Activated CD8-positive, alpha-beta memory T cell treated with anti-CD3 and anti-CD28 coated beads, Interleukin-2, amount 50 U/mL, for 48 hours (primary cell): ENCODE results near the gene BAHD1.
"Not testable (repeated sequence)": the region's sequence is repeated elsewhere in the genome, so short reads cannot be mapped to it uniquely, and the experiment has no call there.

Experiments used
- DNase-seq: peaks from one replicate; pipeline ENCODE4 v3.0.0-alpha.2; 2020

The BAHD1 gene

DNA sequence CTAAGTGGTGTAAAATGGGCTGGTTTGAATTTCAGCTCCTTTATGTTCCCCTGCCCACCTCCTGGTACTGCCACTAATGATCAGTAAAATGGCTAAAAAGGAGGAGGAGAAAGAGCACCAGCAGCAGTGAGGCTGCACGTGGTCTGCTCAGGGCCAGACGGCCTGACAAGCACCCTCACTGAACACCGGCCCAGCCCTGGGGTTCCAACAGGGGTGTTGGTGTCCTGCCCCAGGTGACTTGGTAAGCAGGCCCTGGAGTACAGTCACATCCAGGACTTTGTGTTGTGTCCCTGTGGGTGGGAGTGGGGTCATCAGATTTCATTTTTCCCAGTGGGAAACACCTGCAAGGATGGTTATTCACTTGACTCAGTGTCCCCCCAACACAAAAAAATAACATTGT, 5.4 kb downstream of the BAHD1 start:
- no peak for DNase-seq

DNA sequence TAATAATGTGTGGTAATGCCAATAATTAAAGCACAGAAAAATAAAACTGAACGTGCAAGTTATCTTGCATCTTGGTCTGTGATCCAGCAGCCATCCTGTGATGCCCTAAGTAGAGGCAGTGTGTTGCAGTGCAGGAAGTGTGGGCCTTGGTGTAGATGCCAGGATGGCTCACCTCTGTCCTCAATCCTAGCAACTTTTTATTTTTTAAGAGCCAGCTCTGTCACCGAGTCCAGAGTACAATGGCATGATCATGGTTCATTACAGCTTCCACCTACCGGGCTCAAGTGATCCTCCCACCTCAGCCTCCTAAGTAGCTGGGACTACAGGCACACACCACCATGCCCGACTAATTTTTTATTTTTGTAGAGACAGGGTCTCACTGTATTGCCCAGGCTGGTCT, 7.6 kb downstream of the BAHD1 start:
- DNase-seq = no peak

DNA sequence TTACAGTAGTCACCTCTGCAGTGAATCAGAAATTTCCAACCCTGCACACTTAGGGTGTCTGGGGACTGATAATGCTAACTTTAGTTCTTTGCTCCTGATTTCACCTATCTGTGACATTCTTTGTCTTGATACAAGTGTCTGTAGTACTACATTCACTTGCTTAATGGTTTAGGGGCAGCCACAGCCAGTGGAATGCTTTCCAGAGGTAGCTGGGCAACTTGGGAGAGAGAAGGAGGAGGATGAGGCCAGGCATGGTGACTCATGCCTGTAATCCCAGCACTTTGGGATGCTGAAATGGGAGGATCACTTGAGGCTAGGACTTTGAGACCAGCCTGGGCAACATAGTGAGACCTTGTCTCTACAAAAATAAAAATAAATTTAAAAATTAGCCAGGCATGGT, 8.5 kb downstream of the BAHD1 start:
- no peak for DNase-seq

GRCh38 chr15:40450047-40450446, 9.3 kb downstream of the BAHD1 start:
- no peak for DNase-seq

DNA sequence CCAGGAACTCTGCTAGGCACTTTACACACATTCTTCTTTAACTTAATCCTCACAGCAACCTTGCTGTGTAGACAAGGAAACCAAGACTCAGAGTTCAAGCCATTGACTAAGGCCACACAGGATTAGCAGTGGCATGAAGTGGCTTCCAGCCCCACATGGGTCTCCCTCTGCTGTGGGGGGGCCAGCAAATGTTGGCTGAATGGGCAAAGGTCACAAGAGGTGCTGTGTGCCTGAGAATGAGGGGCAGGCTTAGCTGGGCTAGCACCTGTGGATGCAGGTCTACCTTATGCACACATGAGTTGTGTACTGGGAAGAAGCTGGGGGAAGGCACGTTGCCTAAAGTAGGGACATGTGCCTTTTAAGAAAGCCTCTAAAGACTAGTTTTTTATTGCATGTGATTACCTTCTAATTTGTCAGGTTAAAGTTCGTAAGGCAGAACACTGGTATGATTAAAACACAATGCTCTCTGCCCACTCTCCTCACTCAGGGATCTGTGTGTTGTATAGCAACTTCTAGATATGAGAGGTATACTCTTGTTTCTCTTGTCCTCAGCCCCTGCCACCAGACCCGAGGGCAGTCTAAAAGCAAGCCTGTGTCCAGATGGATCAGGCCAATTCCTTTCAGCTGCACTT, 10.9 kb downstream of the BAHD1 start:
- DNase-seq = no peak

DNA sequence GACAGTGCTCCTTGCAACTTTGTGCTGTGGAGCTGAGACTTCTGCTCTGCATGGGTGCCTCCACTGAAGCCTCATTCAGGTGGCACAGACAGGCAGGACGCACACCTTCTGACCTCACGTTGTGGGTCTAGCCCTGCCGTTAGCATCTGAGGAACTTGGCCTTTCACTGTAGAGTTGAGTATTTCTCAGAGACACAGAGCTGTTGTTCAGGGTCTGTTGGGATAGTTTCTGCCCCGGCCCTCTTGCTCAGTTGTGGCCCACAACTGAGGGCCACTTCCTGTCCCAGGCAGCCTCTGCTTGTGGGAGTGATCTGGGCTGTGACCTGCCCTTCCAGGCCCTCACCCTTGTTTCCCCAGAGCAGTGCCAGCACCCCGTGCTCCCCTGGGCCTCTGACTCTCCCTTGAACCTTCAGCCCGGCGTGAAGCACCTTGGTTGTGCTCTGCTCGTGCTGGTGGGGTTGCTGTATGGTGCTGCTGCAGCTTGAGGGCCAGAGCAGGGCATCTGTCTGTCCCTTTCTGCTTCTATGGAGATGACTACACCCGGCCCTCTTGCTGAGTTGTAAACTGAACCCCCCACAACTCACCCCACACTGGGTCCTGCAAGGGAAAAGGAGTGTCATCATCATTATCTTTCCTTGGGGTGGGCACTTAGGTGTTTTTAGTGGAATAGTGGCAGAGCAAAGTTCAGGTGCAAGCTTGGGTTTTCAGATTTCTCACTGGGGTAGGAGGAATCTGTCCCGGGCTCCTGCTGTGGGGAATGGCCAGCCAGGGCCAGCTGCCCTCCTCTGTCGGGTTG, 11.7 kb downstream of the BAHD1 start:
- no peak for DNase-seq

GRCh38 chr15:40453941-40454340, 13.2 kb downstream of the BAHD1 start:
- DNase-seq = not testable (repeated sequence)

GRCh38 chr15:40454904-40455391, 14.2 kb downstream of the BAHD1 start:
- no peak for DNase-seq

GRCh38 chr15:40456299-40456712, 15.6 kb downstream of the BAHD1 start:
- DNase-seq = no peak

GRCh38 chr15:40456738-40457137, 16.0 kb downstream of the BAHD1 start:
- DNase-seq = no peak

GRCh38 chr15:40458495-40459371, 18.0 kb downstream of the BAHD1 start:
- DNase-seq = no peak

DNA sequence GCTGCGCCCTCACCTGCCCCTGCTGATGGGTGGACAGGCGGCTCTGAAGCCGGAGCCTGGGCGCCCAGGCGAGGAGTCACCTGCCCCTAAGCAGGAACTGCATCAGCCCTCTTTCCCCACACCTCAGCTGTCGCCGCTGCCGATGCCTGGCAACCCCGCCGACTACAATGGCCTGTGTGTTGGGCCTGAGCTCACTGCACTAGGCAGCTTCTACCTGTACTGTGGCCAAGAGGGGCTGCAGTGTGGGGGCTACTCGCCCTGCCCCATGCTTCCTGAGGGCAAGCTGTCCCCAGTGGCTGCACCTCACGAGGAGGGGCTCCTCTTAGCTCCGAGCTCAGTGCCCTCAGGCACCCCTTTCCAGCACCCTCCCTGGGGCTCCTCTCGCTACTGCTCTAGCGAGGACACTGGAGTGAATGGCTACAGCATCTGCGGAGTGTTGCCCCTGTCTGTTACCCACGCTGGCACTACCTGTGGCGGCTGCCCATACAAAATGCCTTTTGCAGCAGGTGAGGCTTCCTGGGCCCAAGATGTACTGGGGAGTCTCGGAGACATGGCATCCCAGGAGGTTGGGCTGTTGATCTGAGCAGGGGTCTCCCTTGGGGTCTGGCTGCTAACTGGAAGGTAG, 18.8 kb downstream of the BAHD1 start:
- DNase-seq = no peak

- DNase-seq = no peak
Measured at GRCh38 chr15:40460404-40460803, 19.7 kb downstream of the BAHD1 start.

GRCh38 chr15:40461958-40462357, 21.2 kb downstream of the BAHD1 start:
- DNase-seq = no peak

GRCh38 chr15:40463279-40463678, 22.5 kb downstream of the BAHD1 start:
- DNase-seq = no peak

GRCh38 chr15:40463886-40464545, 23.3 kb downstream of the BAHD1 start:
- no peak for DNase-seq

DNA sequence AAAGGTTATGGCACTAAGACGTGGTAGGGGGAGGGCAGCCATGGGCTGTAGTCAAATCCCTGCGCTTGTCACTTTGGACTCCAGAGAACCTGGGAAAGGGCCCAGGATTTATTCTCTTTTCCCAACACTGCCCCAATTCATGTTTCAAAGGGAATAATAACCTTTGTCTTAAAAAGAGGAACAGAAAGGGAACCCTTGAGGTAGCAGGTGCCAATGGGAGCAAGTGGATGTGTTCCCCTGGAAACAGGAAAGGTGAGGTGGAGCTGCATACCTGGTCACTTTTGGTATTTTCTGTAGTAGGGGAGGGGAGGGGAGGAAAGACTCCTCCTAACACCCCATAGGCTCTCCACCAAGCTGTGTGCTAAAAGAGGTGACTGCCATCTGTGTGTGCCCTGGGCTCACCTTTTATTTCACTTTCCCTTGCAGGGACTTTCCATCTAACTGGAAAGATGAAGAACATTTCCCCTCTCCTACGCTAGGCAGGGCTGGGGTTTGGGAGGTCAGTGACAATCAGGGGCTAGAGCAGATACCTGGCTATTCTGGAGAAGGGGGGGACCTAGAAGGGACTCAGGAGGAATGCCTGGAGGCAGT, 23.9 kb downstream of the BAHD1 start:
- no peak for DNase-seq

DNA sequence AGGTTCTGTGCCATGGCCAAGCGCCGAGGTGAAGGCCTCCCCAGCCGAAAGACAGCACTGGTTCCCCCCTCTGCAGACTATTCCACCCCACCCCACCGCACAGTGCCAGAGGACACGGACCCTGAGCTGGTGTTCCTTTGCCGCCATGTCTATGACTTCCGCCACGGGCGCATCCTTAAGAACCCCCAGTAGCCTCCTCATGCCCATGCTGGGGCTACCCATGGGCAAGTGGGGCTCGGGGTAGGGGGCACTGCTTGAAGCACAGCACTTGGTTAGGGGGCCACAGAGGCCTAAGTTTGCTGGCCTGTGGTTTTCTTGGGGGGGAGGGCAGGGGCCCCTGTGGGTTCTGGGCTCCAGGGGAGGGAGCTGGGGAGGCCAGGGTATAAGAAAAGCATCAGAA, 25.2 kb downstream of the BAHD1 start:
- DNase-seq = no peak

DNA sequence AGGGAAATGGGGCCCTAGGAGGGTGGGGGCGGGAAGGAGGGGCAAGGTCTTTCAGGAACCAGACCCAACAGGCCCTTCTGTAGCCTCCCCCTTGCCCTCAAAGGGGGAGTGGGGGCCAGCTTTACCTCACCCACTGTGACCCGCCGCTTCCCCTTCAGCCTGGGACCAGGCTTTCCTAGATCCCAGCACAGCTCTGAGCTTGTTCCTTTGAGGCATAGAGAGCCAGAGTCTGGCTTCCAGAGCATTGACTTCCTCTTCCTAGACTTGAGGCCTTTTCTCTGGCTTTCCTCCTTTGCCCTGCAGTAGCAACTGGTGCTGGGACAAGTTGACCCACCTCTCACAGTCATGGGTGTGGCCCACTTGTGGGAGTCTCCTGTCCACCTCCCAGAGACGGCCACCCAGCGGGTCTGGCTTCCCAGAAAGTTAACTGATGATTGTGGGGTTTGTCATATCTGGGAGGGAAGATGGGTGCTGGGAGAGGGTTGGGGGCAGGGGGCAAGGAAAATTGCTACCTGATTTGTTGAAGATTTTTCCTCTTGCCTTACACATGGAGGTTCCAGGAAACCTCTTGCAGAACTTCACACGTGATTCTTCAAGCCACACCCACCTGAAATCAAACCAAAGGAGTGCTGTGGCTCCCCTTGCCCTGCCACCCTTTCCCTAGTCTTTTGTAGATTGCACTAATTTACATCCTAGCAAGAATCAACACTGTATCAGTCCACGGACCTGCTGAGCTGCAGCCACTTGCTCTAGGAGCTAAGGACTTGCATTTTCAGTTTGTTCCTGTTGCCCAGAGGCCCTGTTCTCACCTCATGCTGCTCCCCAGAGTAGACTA, 25.9 kb downstream of the BAHD1 start:
- DNase-seq = no peak

DNA sequence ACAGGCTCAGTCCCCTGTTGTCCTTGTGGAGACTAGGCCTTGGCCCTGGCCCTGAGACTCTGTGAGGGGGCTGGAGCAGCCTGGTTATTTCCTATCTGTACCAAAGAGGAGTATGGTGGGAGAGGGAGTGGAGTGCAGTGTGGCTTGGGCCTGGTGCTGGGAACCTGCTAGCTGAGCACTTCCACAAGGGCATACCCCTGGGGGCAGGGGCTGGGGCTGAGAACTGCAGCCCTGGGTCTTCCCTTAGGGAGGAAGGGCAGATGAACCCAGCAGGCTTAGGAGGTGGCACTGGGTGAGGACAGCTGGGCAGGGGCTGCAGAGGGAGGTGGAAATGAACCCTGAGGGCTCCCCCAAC, 26.5 kb downstream of the BAHD1 start:
- DNase-seq = no peak

DNA sequence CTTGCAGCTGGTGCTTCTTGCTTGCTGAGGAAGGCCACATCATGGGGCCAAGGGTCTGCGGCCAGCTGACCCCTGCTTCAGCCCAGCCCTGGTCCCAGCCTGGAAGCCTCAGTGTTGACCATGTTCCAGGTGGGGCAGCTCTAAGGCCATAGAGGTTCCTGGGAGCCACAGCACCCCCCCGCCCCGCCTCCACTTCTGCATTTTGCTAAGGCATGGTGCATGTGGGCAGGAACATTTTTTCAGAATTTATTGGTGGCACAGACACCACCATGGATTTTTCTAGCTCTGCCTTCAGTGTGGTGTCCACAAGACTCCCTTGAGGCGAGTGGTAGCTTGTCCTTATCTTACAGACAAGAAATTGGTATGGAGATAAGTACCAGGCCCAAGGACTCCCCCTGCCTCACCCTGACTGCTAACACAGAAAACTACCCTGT, 28.2 kb downstream of the BAHD1 start:
- no peak for DNase-seq
